Body of pancreas (tissue), 4 donors: ENCODE measurements around the gene FBLN2. TPM values are rescaled to one million over a fixed set of nuclear protein-coding genes. Genes with fewer than 3 reads are reported as not detected.
A peak's percentile ranks its signal among the peaks of the same experiment; 100 is the strongest.

Experiments
- ATAC-seq: fragments of 150-250 bp; one replicate; pipeline ENCODE4 v1.9.1; 2016
- DNase-seq, 4 donors: peaks; one replicate each; pipeline ENCODE4 v3.0.0-alpha.2; 2019
- H3K27ac ChIP-seq, 4 donors: fragments of 200-600 bp; sonication (generic); 1 replicate in 3 of 4; 2 replicates in 1 of 4; pipeline versions ENCODE4 v1.5.1 to v1.6.1; 2016 to 2019; ENCODE audit warnings: mild to moderate bottlenecking in 1 of 4, mixed read lengths in 1 of 4, moderate library complexity in 1 of 4
- H3K27me3 ChIP-seq, 2 donors: fragments of 200-600 bp; sonication (generic); one replicate each; pipeline ENCODE4 v1.6.0; 2016; ENCODE audit warnings: mild to moderate bottlenecking in 1 of 2
- H3K36me3 ChIP-seq, 2 donors: fragments of 200-600 bp; sonication (generic); replicated peaks in 1 of 2; 2 replicates each; pipeline ENCODE4 v1.5.1; 2016; ENCODE audit warnings: low read depth in 2 of 2; ENCODE audit not compliant: insufficient read depth in 1 of 2
- H3K4me1 ChIP-seq: fragments of 200-600 bp; sonication (generic); one replicate; pipeline ENCODE4 v1.6.0; 2016
- H3K4me3 ChIP-seq, 2 donors: fragments of 200-600 bp; sonication (generic); 1 replicate in 1 of 2; 2 replicates in 1 of 2; pipeline ENCODE4 v1.5.1; 2016 to 2019
- H3K9me3 ChIP-seq, 3 donors: fragments of 200-600 bp; sonication (generic); 1 replicate in 2 of 3; 2 replicates in 1 of 3; pipeline ENCODE4 v1.5.1; 2016
- CTCF ChIP-seq, 7 experiments: fragments of 450-650 bp in 4 of 7; fragments of 200-600 bp in 3 of 7; sonication (generic) in 3 of 7; IDR thresholded peaks; one replicate each; pipeline ENCODE4 v1.5.1; 2016 to 2019; ENCODE audit warnings: antibody characterized with exemption in 7 of 7
- POLR2A ChIP-seq, 3 donors: fragments of 450-650 bp; IDR thresholded peaks; one replicate each; pipeline ENCODE4 v1.6.1; 2016; ENCODE audit warnings: antibody characterized with exemption in 3 of 3, mild to moderate bottlenecking in 2 of 3
- WGBS, 2 donors: methylation state at CpG; one replicate each; pipeline ENCODE4 v1.1.5; 2017; 5-methylcytosine and 5-hydroxymethylcytosine counted together
- intact Hi-C: fragments of 100-400 bp; cut with DNase I; formaldehyde crosslinking; loops from one replicate; pipeline ENCODE4 v1.15.1; 2023
- total RNA-seq, 2 donors: library from RNA; depleted of rRNA; stranded (reverse); fragments of >200 nt; gene quantifications; one replicate each; pipeline ENCODE4 v1.1.0, GENCODE V29; 2016

The FBLN2 gene
- total RNA-seq, 2 donors from 2014 or later: 18.9 to 54.7 TPM

DNA sequence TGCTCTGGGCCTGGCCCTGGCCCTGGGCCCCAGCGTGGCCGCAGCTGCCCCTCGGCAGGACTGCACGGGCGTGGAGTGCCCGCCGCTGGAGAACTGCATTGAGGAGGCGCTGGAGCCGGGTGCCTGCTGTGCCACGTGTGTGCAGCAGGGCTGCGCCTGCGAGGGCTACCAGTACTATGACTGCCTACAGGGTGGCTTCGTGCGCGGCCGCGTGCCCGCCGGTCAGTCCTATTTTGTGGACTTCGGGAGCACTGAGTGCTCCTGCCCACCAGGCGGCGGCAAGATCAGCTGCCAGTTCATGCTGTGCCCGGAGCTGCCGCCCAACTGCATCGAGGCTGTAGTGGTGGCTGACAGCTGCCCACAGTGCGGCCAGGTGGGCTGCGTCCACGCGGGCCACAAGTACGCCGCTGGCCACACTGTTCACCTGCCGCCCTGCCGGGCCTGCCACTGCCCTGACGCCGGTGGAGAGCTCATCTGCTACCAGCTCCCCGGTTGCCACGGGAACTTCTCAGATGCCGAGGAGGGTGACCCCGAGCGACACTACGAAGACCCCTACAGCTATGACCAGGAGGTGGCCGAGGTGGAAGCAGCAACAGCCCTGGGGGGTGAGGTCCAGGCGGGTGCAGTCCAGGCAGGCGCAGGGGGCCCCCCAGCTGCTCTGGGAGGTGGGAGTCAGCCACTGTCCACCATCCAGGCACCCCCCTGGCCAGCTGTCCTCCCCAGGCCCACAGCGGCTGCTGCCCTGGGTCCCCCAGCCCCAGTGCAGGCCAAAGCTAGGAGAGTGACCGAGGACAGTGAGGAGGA is 21.7 kb downstream of the FBLN2 start:
- 70 to 84% methylated on average over 5 to 38 of the region's 46 CpGs for WGBS, 2 donors
- TF ChIP-seq POLR2A (IDR thresholded peaks at IDR 0.05) (no peak), CTCF (IDR thresholded peaks at IDR 0.05) (peak in 2 of 7 experiments; percentile 21 to 40)
- intact Hi-C loops: no loop called here

GRCh38 chr3:13571264-13571663 is 22.3 kb downstream of the FBLN2 start:
- no peaks in the 10 kb centered on the region for H3K27me3 ChIP-seq
- H3K4me3 ChIP-seq: no peak overlapping the region
- DNase-seq (no peak), ATAC-seq (no peak)
- no peaks in the 10 kb centered on the region for H3K4me1 ChIP-seq
- intact Hi-C loops: no loop called here
- 87 to 100% methylated on average over 3 to 10 of the region's 11 CpGs for WGBS, 2 donors
- H3K36me3 ChIP-seq: no peaks in the 10 kb centered on the region
- no peak overlapping the region for H3K27ac ChIP-seq
- TF ChIP-seq CTCF (IDR thresholded peaks at IDR 0.05) (no peak), POLR2A (IDR thresholded peaks at IDR 0.05) (no peak)
- H3K9me3 ChIP-seq: no peaks in the 10 kb centered on the region

More for the DNA sequence above, 21.7 kb downstream of the FBLN2 start:
- Histone ChIP-seq H3K4me3 (no peak overlapping the region), H3K4me1 (no peaks in the 10 kb centered on the region), H3K36me3 (no peaks in the 10 kb centered on the region), H3K27ac (no peak overlapping the region), H3K27me3 (no peaks in the 10 kb centered on the region), H3K9me3 (no peaks in the 10 kb centered on the region)
- DNase-seq (peak in 1 of 4 donors; percentile 38), ATAC-seq (no peak)

GRCh38 chr3:13571831-13572750 is 23.2 kb downstream of the FBLN2 start:
- no peak for DNase-seq
- WGBS, 2 donors: 87 to 93% methylated on average over 7 to 18 of the region's 18 CpGs

DNA sequence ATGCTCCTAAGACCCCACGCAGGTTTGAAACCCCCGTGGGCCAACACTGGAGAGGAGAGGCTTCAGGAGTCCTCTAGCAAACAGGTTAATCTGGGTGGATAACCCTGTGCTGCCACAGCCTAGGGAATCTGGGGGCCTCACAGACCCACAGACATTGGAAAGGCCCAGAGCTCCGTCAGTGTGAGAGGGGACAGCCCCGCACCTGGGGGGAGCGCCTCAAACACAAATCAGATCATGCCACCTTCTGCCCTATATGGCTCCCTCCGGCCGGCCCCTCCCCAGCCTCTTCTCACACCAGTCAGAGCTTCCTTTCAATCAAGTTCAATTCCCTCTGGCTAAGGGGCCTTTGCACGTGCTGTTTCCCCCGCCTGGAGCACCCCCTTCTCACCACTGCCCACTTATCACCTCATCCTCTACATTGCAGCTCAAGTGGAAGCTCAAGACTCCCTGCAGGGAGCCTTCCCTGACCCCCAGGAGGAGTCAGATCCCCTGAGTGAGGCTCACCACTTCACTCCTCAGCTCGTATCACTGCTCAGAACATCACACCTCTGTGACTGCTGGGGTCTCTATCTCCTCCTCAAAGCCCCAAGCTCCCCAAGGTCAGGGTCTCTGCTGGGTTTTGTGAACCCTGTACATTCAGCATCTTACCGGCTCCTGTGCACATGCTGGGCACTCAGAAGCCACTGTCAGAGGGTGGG is 24.1 kb downstream of the FBLN2 start:
- H3K27ac ChIP-seq: no peak overlapping the region
- H3K27me3 ChIP-seq: no peaks in the 10 kb centered on the region
- H3K4me1 ChIP-seq: no peaks in the 10 kb centered on the region
- no peak for TF ChIP-seq POLR2A (IDR thresholded peaks at IDR 0.05)
- no peak for TF ChIP-seq CTCF (IDR thresholded peaks at IDR 0.05)
- no peak for DNase-seq
- ATAC-seq: no peak
- H3K36me3 ChIP-seq: no peaks in the 10 kb centered on the region
- intact Hi-C loops: no loop called here
- no peak overlapping the region for H3K4me3 ChIP-seq
- H3K9me3 ChIP-seq: no peaks in the 10 kb centered on the region
- 85 to 93% methylated on average over 5 to 10 of the region's 11 CpGs for WGBS, 2 donors

More at GRCh38 chr3:13571831-13572750, 23.2 kb downstream of the FBLN2 start:
- Histone ChIP-seq H3K27ac (no peak overlapping the region), H3K4me3 (no peak overlapping the region), H3K9me3 (no peaks in the 10 kb centered on the region), H3K4me1 (no peaks in the 10 kb centered on the region), H3K36me3 (no peaks in the 10 kb centered on the region), H3K27me3 (no peaks in the 10 kb centered on the region)
- no peak for TF ChIP-seq CTCF (IDR thresholded peaks at IDR 0.05)
- no peak for TF ChIP-seq POLR2A (IDR thresholded peaks at IDR 0.05)
- intact Hi-C loops: no loop called here
- no peak for ATAC-seq
